GM12878 (cell line): Measurements from ENCODE around the gene CAPN3. TPM values are rescaled to one million over a fixed set of nuclear protein-coding genes. Genes with fewer than 3 reads are reported as not detected.

ENCODE experiments used
- ATAC-seq: fragments of 200-7000 bp; cut with Tn5 transposase; 3 replicates; pipeline ENCODE4 v1.9.1; 2020; ENCODE audit warnings: mild to moderate bottlenecking, moderate library complexity
- BruUV-seq: library from RNA; stranded (reverse); fragments of 400-500 nt; replicated peaks from 2 replicates; lab custom pipeline; 2021; lab: Mats Ljungman, UMichigan
- CTCF ChIA-PET: fragments of 300-600 bp; sonication (Branson Sonifier 250); formaldehyde crosslinking; extraction: SDS; loops from one replicate; lab custom pipeline; 2021; ENCODE audit warnings: inconsistent platforms; lab: Yijun Ruan, JAX
- POLR2A ChIA-PET: fragments of 350-600 bp; formaldehyde crosslinking; extraction: SDS; loops from one replicate; lab custom pipeline; 2021; ENCODE audit warnings: inconsistent platforms; lab: Charles Lee
- RAD21 ChIA-PET: fragments of 300-600 bp; sonication (Branson Sonifier 250); formaldehyde crosslinking; loops from one replicate; lab custom pipeline; 2023; ENCODE audit warnings: antibody characterized with exemption; ENCODE audit not compliant: unreplicated experiment; lab: Charles Lee
- SMC1A ChIA-PET: fragments of 300-600 bp; sonication (Branson Sonifier 250); formaldehyde crosslinking; loops from one replicate; lab custom pipeline; 2023; ENCODE audit not compliant: unreplicated experiment, uncharacterized antibody; lab: Charles Lee
- DNase-seq: peaks from one replicate; pipeline ENCODE4 v3.0.0-alpha.2; 2011; ENCODE audit warnings: low read depth, low spot score
- FAIRE-seq: peaks from 3 replicates; lab custom pipeline; 2011; peaks lifted over from hg19 to GRCh38; lab: Jason Lieb, UNC
- H2AFZ ChIP-seq: 2 replicates; pipeline ENCODE4 v1.6.0; 2011; ENCODE audit warnings: low read depth, low read length, control low read depth; ENCODE audit not compliant: control insufficient read depth
- H3K27ac ChIP-seq: 2 replicates; pipeline ENCODE4 v1.5.1; 2011; ENCODE audit warnings: control low read depth; ENCODE audit not compliant: control insufficient read depth, insufficient read depth
- H3K27me3 ChIP-seq, 2 experiments: replicated peaks in 1 of 2; 2 replicates each; pipeline versions ENCODE4 v1.6.0 to v1.6.1; 2011; ENCODE audit warnings: low read length in 1 of 2; ENCODE audit not compliant: control insufficient read depth in 2 of 2, insufficient read depth in 2 of 2
- H3K36me3 ChIP-seq, 2 experiments: 2 replicates each; pipeline ENCODE4 v1.5.1; 2011; ENCODE audit warnings: low read length in 1 of 2; ENCODE audit not compliant: control insufficient read depth in 2 of 2, insufficient read depth in 2 of 2
- H3K4me1 ChIP-seq: 2 replicates; pipeline ENCODE4 v1.6.1; 2011; ENCODE audit warnings: mild to moderate bottlenecking, low read length, moderate library complexity, mixed read lengths; ENCODE audit not compliant: control insufficient read depth, insufficient read depth
- H3K4me2 ChIP-seq: 2 replicates; pipeline ENCODE4 v1.6.0; 2011; ENCODE audit warnings: control low read depth; ENCODE audit not compliant: control insufficient read depth, insufficient read depth
- H3K4me3 ChIP-seq: fragments of 200-600 bp; sonication (generic); 2 replicates; pipeline ENCODE4 v1.5.1; 2016
- H3K79me2 ChIP-seq: 2 replicates; pipeline ENCODE4 v1.6.0; 2011; ENCODE audit warnings: low read length; ENCODE audit not compliant: control insufficient read depth, insufficient read depth
- H3K9ac ChIP-seq: 2 replicates; pipeline ENCODE4 v1.8.0; 2011; ENCODE audit warnings: low read length, control low read depth, mixed read lengths; ENCODE audit not compliant: control insufficient read depth, insufficient read depth
- H3K9me3 ChIP-seq: replicated peaks from 3 replicates; pipeline ENCODE4 v1.5.1; 2011; ENCODE audit warnings: mild to moderate bottlenecking, low read length; ENCODE audit not compliant: control insufficient read depth, insufficient read depth
- H4K20me1 ChIP-seq: 2 replicates; pipeline ENCODE4 v1.6.0; 2011; ENCODE audit not compliant: control insufficient read depth, insufficient read depth
- CREB1 ChIP-seq: IDR thresholded peaks from 2 replicates; pipeline ENCODE4 v1.6.1; 2012; ENCODE audit warnings: low read depth, mild to moderate bottlenecking, inconsistent platforms
- IRF5 ChIP-seq: fragments of 450-650 bp; IDR thresholded peaks from 2 replicates; pipeline ENCODE4 v1.6.1; 2017; ENCODE audit warnings: borderline replicate concordance
- KLF5 ChIP-seq: fragments of 450-650 bp; IDR thresholded peaks from 2 replicates; pipeline ENCODE4 v1.6.1; 2014; ENCODE audit warnings: mild to moderate bottlenecking; ENCODE audit not compliant: partially characterized antibody
- MXI1 ChIP-seq: fragments of 150-350 bp; IDR thresholded peaks from 2 replicates; pipeline ENCODE4 v1.6.1; 2011; ENCODE audit warnings: low read depth, mild to moderate bottlenecking, inconsistent platforms, low read length, improper control_type of control experiment
- MYB ChIP-seq: fragments of 150-350 bp; IDR thresholded peaks from 2 replicates; pipeline ENCODE4 v1.6.1; 2014; ENCODE audit warnings: mild to moderate bottlenecking, low read depth, low read length, borderline replicate concordance
- NKRF ChIP-seq: fragments of 450-650 bp; conservative IDR thresholded peaks from 2 replicates; pipeline ENCODE4 v1.6.1; 2017; ENCODE audit warnings: mild to moderate bottlenecking, moderate library complexity
- NR2C2 ChIP-seq: IDR thresholded peaks from 2 replicates; pipeline ENCODE4 v1.6.1; 2011; ENCODE audit warnings: borderline replicate concordance, low read depth; ENCODE audit not compliant: control insufficient read depth, insufficient read length
- SMAD1 ChIP-seq: fragments of 450-650 bp; IDR thresholded peaks from 2 replicates; pipeline ENCODE4 v1.6.1; 2018; ENCODE audit warnings: mild to moderate bottlenecking, low read depth; ENCODE audit not compliant: partially characterized antibody
- SMAD5 ChIP-seq: IDR thresholded peaks from 2 replicates; pipeline ENCODE4 v1.6.1; 2016; ENCODE audit warnings: antibody characterized with exemption, low read depth
- USF2 ChIP-seq: IDR thresholded peaks from 2 replicates; pipeline ENCODE4 v1.6.1; 2011; ENCODE audit warnings: low read depth, low read length, improper control_type of control experiment, borderline replicate concordance
- WGBS: methylation state at CpG from one replicate; pipeline ENCODE4 v1.1.6; 2016; ENCODE audit warnings: low lambda C conversion rate; ENCODE audit not compliant: insufficient replicate concordance, insufficient coverage; ENCODE audit errors: missing lambda C conversion rate; 5-methylcytosine and 5-hydroxymethylcytosine counted together
- in situ Hi-C: fragments of 300-500 bp; cut with MboI; formaldehyde crosslinking; loops from 9 replicates; pipeline ENCODE4 v1.14.3; 2018; ENCODE audit warnings: mixed read lengths
- intact Hi-C: fragments of 100-400 bp; cut with micrococcal nuclease; formaldehyde crosslinking; loops from one replicate; pipeline ENCODE4 v1.14.2; 2022; ENCODE audit not compliant: unreplicated experiment
- polyA plus RNA-seq, 11 experiments: library from polyadenylated mRNA; depleted of rRNA in 4 of 11; unstranded in 6 of 11; stranded (reverse) in 5 of 11; fragments of >200 nt; fragmentation: Nextera tagmentation in 4 of 11; fragmentation: Illumina TruSeq in 1 of 11; extraction: Ambion mirVana in 4 of 11; extraction: Trizol in 1 of 11; gene quantifications; 1 replicate in 1 of 11; 2 replicates in 10 of 11; pipeline versions ENCODE4 v1.2.1 to v1.2.3, GENCODE V29; 2011 to 2016; ENCODE audit warnings: inconsistent platforms in 2 of 11, missing spikeins in 2 of 11, low read depth in 1 of 11
- total RNA-seq, 4 experiments: library from RNA; depleted of rRNA in 3 of 4; stranded (reverse); fragments of >200 nt in 3 of 4; fragmentation: Illumina TruSeq in 1 of 4; extraction: Trizol in 1 of 4; gene quantifications; 2 replicates each; pipeline versions ENCODE4 v1.2.1 to v1.2.3, GENCODE V29; 2013 to 2021

Gene CAPN3
- total and polyA plus RNA-seq, 10 of the 15 experiments (the other 5 are each of a cell fraction or from before 2014, with no cell fraction given): 1.1 to 3.8 (median 2.4) TPM

DNA sequence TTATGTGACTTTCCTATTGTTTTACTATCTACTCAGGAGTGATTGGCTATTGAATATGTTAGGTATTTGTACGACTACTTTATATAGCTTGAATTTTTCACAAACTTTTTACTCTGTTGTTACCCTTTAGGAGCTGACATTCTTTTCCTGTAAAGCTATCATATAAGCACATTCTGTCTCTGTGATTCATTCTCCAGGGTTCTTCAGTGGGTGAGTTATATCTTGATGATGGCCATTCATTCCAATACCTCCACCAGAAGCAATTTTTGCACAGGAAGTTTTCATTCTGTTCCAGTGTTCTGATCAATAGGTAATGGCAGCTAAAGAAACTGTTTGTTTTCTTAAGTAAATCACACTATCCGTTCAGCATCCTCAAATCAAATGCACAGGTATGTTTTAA, 10.1 kb upstream of the CAPN3 start:
- H3K79me2 ChIP-seq: no peaks in the 10 kb centered on the region
- no peaks in the 10 kb centered on the region for H3K4me1 ChIP-seq
- 97% methylated on average over 2 of the region's 2 CpGs for WGBS
- H3K27me3 ChIP-seq: no peaks in the 10 kb centered on the region
- no peak for TF ChIP-seq SMAD5
- no peak for TF ChIP-seq NKRF
- TF ChIP-seq CREB1: no peak
- TF ChIP-seq NR2C2: no peak
- no peak for TF ChIP-seq USF2
- no peak for TF ChIP-seq KLF5
- no peak for TF ChIP-seq IRF5
- TF ChIP-seq MYB: no peak
- TF ChIP-seq SMAD1: no peak
- no peak for TF ChIP-seq MXI1
- no peak overlapping the region for H3K27ac ChIP-seq
- DNase-seq (no peak), FAIRE-seq (no peak), ATAC-seq (no peak)
- H3K4me2 ChIP-seq: no peak overlapping the region
- intact Hi-C loops: no loop called here
- ChIA-PET CTCF (no interaction called here), SMC1A (no interaction called here), POLR2A (no interaction called here), RAD21 (no interaction called here)
- H3K36me3 ChIP-seq: peaks cover 0 to 3% of the 10 kb centered on the region in 2 experiments; a peak in 2 of 4 replicates
- in situ Hi-C loops: no loop called here
- H2AFZ ChIP-seq: no peak overlapping the region
- no peaks in the 10 kb centered on the region for H3K9me3 ChIP-seq
- BruUV-seq: no TSS peak
- H3K9ac ChIP-seq: no peak overlapping the region
- no peaks in the 10 kb centered on the region for H4K20me1 ChIP-seq
- H3K4me3 ChIP-seq: no peak overlapping the region
